CD4-positive, alpha-beta T cell treated with Interleukin-21 for 1 hour (primary cell): Measurements from ENCODE around the gene SLC7A14.

Source experiments
- DNase-seq: peaks from one replicate; pipeline ENCODE4 v3.0.0-alpha.2; 2020

Gene SLC7A14

GRCh38 chr3:170531657-170532335 lies 54.1 kb downstream of the SLC7A14 start:
- DNase-seq: no peak

GRCh38 chr3:170531054-170531453 lies 54.8 kb downstream of the SLC7A14 start:
- no peak for DNase-seq

GRCh38 chr3:170529912-170530311 lies 56.0 kb downstream of the SLC7A14 start:
- DNase-seq: no peak

- no peak for DNase-seq
Measured at GRCh38 chr3:170529346-170529745, 56.5 kb downstream of the SLC7A14 start.

GRCh38 chr3:170528726-170529125 lies 57.1 kb downstream of the SLC7A14 start:
- no peak for DNase-seq

- DNase-seq: no peak
Measured at GRCh38 chr3:170524073-170524472, 61.8 kb downstream of the SLC7A14 start.

- no peak for DNase-seq
Measured at GRCh38 chr3:170523248-170523647, 62.6 kb downstream of the SLC7A14 start.

- no peak for DNase-seq
Measured at GRCh38 chr3:170522201-170522600, 63.7 kb downstream of the SLC7A14 start.

- no peak for DNase-seq
Measured at GRCh38 chr3:170520996-170521395, 64.9 kb downstream of the SLC7A14 start.

GRCh38 chr3:170517242-170517945 lies 68.5 kb downstream of the SLC7A14 start:
- DNase-seq: no peak

GRCh38 chr3:170513642-170514041 lies 72.2 kb downstream of the SLC7A14 start:
- DNase-seq: no peak

- DNase-seq: no peak
Measured at GRCh38 chr3:170511371-170511770, 74.5 kb downstream of the SLC7A14 start.

- no peak for DNase-seq
Measured at GRCh38 chr3:170508839-170509238, 77.0 kb downstream of the SLC7A14 start.

GRCh38 chr3:170508291-170508690 lies 77.6 kb downstream of the SLC7A14 start:
- DNase-seq: no peak

- DNase-seq: no peak
Measured at GRCh38 chr3:170507063-170507462, 78.8 kb downstream of the SLC7A14 start.

GRCh38 chr3:170506556-170506955 lies 79.3 kb downstream of the SLC7A14 start:
- no peak for DNase-seq

- DNase-seq: no peak
Measured at GRCh38 chr3:170502297-170502696, 83.6 kb downstream of the SLC7A14 start.

GRCh38 chr3:170500995-170501394 lies 84.9 kb downstream of the SLC7A14 start:
- DNase-seq: no peak

- no peak for DNase-seq
Measured at GRCh38 chr3:170500462-170500861, 85.4 kb downstream of the SLC7A14 start.

- no peak for DNase-seq
Measured at GRCh38 chr3:170499562-170500156, 86.2 kb downstream of the SLC7A14 start.

GRCh38 chr3:170497207-170498095 lies 88.4 kb downstream of the SLC7A14 start:
- DNase-seq: no peak

- no peak for DNase-seq
Measured at GRCh38 chr3:170496868-170497140, 89.1 kb downstream of the SLC7A14 start.
